ENCODE results near the gene CHMP1B.

Gene CHMP1B

DNA sequence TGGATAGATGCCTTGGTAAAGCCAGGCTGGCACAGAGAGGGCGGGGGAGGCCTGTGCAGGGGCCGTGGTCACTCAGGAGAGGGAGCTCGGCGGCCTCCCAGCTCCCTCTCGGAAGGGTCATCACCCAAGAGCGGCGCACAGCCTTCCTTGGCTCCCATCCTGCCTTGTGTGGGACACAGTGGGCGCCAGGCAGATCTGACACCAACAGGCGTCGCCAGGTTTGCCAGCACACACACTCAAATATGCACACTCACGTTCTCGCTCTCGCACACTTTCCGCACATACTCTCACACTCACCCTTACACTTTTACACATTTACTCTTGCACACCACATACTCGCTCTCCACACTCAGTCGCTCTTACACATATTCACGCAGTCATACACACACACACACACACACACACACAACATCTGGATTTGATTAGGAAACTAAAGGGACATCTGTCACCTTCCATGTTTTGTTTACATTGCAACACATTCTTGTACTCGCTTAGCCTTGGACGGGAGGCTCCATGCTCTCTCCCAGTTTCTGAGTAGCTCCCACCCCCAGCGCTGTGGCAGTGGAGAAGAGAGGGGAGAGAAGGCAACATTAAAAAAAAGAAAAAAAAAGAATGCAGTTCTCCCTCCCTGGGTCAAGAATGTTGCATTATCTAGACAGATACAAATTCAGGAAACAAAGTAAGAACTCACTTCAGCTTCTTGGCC, 10.5 kb downstream of the CHMP1B start:
- no peak overlapping the region for H3K9ac ChIP-seq (ENCODE audit: low read length)
- no peak overlapping the region for H3K4me3 ChIP-seq (ENCODE audit: low read length)
- H3K9me3 ChIP-seq (ENCODE audit: control insufficient read depth, low read length) = no peaks in the 10 kb centered on the region
- no peaks in the 10 kb centered on the region for H3K36me3 ChIP-seq (ENCODE audit: control insufficient read depth, insufficient read depth, low read length)
- H3K4me1 ChIP-seq (ENCODE audit: control insufficient read depth, insufficient read depth, low read length) = peaks cover 31% of the 10 kb centered on the region
- H3K27me3 ChIP-seq (ENCODE audit: control insufficient read depth, insufficient read depth, low read length) = no peaks in the 10 kb centered on the region

DNA sequence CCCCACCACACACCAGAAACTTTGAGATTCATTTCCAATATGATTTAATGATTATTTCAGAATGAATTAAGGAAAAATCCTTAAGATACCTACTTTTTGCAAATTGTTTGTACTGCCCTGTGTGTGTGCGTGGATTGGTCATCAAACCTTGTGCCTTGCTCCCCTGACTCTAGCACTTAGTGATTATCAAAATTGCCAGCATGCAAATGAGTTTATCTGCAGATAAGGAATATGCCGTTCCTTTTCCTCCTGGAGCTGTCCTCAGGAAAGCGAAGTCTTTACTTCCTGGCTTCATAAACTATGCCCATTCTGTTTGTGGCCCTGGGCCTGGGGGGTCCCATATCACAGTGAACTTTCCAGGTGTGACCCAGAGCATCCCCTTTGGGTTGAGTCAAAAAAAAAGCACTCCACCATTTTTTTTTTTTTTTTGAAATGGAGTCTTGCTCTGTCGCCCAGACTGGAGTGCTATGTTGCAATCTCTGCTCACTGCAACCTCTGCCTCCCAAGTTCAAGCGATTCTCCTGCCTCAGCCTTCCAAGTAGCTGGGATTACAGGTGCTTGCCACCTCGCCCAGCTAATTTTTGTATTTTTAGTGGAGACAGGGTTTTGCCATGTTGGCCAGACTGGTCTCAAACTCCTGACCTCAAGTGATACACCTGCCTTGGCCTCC, 11.4 kb downstream of the CHMP1B start:
- Histone ChIP-seq H3K9me3 (ENCODE audit: control insufficient read depth, low read length) (no peaks in the 10 kb centered on the region), H3K4me3 (ENCODE audit: low read length) (no peak overlapping the region), H3K27me3 (ENCODE audit: control insufficient read depth, insufficient read depth, low read length) (no peaks in the 10 kb centered on the region), H3K36me3 (ENCODE audit: control insufficient read depth, insufficient read depth, low read length) (no peaks in the 10 kb centered on the region), H3K4me1 (ENCODE audit: control insufficient read depth, insufficient read depth, low read length) (peaks cover 23% of the 10 kb centered on the region), H3K9ac (ENCODE audit: low read length) (no peak overlapping the region)

DNA sequence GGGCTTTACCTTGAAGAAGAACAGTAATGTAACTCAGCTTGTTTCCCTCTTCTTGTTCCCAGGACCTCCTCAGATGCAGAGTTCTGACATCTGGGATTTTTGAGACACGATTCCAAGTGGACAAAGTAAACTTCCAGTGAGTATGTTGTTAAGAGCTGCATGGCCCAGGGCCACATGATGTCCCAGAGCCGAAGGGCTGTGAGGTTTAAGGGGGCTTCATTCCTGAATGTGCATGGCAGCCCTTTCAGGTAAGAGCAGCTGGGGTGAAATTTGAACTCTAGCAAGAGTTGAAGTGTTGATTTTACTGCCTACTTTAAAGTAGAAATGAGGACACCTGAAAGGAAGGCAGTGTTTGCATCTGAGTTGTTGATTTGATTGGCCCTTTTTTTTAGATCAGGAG, 13.3 kb downstream of the CHMP1B start:
- no peaks in the 10 kb centered on the region for H3K36me3 ChIP-seq (ENCODE audit: control insufficient read depth, insufficient read depth, low read length)
- H3K9ac ChIP-seq (ENCODE audit: low read length) = no peak overlapping the region
- H3K4me3 ChIP-seq (ENCODE audit: low read length) = no peak overlapping the region
- H3K27me3 ChIP-seq (ENCODE audit: control insufficient read depth, insufficient read depth, low read length) = no peaks in the 10 kb centered on the region
- no peaks in the 10 kb centered on the region for H3K9me3 ChIP-seq (ENCODE audit: control insufficient read depth, low read length)
- peaks cover 19% of the 10 kb centered on the region for H3K4me1 ChIP-seq (ENCODE audit: control insufficient read depth, insufficient read depth, low read length)

DNA sequence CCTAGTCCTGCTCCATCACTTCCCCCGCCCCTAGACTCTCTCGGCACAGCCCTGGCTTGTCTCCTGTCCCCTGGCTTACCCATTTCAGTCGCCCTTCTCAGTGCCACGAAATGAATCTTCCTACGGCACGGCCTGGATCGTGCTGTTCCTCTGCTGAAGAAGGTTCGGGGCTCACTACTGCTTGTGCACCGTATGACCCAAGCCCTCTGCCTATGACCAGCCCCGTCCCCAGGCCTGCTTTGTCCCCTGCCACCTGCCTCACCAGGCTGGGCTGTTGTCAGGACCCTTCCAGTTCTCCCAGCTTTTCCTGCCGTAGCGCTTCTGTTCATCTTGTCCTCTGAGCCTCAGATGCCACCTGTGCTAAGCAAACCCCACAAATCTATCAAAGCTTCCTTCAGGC, 13.9 kb downstream of the CHMP1B start:
- Histone ChIP-seq H3K27me3 (ENCODE audit: control insufficient read depth, insufficient read depth, low read length) (no peaks in the 10 kb centered on the region), H3K4me3 (ENCODE audit: low read length) (no peak overlapping the region), H3K9me3 (ENCODE audit: control insufficient read depth, low read length) (no peaks in the 10 kb centered on the region), H3K9ac (ENCODE audit: low read length) (no peak overlapping the region), H3K36me3 (ENCODE audit: control insufficient read depth, insufficient read depth, low read length) (no peaks in the 10 kb centered on the region), H3K4me1 (ENCODE audit: control insufficient read depth, insufficient read depth, low read length) (peaks cover 13% of the 10 kb centered on the region)

DNA sequence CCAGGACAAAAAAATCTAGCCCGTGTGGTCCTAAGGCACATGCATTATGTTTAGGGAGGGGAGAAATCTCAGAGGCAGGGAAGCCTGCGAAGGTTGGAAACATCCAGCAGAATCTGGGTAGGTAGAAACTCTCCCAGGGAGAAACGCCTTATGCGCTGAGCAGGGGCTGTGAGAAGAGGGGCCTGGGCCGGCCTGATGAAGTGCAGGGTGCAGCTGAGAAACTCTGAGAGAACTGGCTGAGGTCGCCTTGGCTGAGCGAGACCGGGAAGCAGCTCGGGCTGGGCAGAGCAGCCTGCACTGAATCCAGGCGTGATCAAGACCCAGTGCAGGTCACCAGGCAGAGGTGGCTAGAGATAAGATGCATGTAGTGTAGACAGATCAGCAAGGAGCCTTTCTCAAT, 15.1 kb downstream of the CHMP1B start:
- H3K9ac ChIP-seq (ENCODE audit: low read length) = no peak overlapping the region

DNA sequence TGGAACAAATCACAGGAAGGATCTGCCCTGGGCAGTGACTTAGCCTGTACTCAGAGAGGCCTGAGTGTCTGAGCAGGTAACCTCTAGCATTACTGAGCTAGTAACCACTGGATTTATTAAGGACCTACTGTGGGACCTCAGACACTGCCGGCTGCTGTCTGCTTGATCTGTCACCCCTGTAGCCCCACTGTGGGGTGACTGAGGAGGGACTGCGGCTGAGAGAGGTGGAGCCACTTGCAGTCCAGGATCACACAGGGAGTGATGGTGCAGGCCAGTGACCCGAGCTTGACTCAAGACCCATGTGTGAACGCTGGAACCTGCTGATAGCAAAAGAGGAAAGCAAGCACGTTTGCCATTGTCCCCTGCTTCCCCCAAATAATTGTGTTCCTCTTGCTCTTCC, 15.6 kb downstream of the CHMP1B start:
- Histone ChIP-seq H3K9me3 (ENCODE audit: control insufficient read depth, low read length) (no peaks in the 10 kb centered on the region), H3K27me3 (ENCODE audit: control insufficient read depth, insufficient read depth, low read length) (no peaks in the 10 kb centered on the region), H3K9ac (ENCODE audit: low read length) (no peak overlapping the region), H3K36me3 (ENCODE audit: control insufficient read depth, insufficient read depth, low read length) (no peaks in the 10 kb centered on the region), H3K4me3 (ENCODE audit: low read length) (no peak overlapping the region), H3K4me1 (ENCODE audit: control insufficient read depth, insufficient read depth, low read length) (peaks cover 11% of the 10 kb centered on the region)

More for the DNA sequence above, 15.1 kb downstream of the CHMP1B start:
- Histone ChIP-seq H3K4me1 (ENCODE audit: control insufficient read depth, insufficient read depth, low read length) (peaks cover 12% of the 10 kb centered on the region), H3K9me3 (ENCODE audit: control insufficient read depth, low read length) (no peaks in the 10 kb centered on the region), H3K36me3 (ENCODE audit: control insufficient read depth, insufficient read depth, low read length) (no peaks in the 10 kb centered on the region), H3K27me3 (ENCODE audit: control insufficient read depth, insufficient read depth, low read length) (no peaks in the 10 kb centered on the region), H3K4me3 (ENCODE audit: low read length) (no peak overlapping the region)

DNA sequence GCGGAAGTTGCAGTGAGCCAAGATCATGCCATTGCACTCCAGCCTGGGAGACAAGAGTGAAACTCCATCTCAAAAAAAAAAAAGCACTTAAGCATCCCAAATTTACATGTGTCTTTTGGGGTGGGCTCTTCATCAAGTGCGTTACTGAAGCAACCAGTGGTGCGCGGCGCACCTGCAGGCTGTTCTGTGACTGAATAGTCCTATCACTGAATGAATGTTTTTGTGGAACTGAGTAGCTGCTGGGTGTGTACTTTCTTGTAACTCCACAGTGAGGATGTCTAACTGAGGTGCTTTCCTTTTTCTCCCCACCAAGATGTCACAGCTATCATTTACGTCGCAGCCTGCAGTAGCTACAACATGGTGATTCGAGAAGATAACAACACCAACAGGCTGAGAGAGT, 17.0 kb downstream of the CHMP1B start:
- no peaks in the 10 kb centered on the region for H3K36me3 ChIP-seq (ENCODE audit: control insufficient read depth, insufficient read depth, low read length)

DNA sequence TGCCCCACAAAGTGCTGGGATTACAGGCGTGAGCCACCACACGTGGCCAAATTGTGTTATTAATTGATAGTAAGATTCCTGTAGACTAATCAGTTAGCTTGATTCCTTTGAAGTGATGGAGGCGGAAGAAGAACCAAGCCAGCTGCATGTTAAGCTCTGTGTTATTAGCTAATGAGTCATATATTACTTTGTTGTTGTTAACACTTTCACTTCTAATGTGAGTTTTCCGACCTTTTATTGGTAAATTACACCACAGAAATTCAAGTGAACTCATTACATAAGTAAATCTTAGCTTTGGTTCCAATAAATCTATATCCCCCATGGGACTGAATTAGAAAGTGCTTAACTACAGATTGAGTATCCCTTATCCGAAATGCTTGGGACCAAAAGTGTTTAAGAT, 20.3 kb downstream of the CHMP1B start:
- no peaks in the 10 kb centered on the region for H3K27me3 ChIP-seq (ENCODE audit: control insufficient read depth, insufficient read depth, low read length)
- H3K4me1 ChIP-seq (ENCODE audit: control insufficient read depth, insufficient read depth, low read length) = peaks cover 4% of the 10 kb centered on the region
- H3K36me3 ChIP-seq (ENCODE audit: control insufficient read depth, insufficient read depth, low read length) = no peaks in the 10 kb centered on the region

More for the DNA sequence above, 17.0 kb downstream of the CHMP1B start:
- H3K9ac ChIP-seq (ENCODE audit: low read length) = no peak overlapping the region
- H3K9me3 ChIP-seq (ENCODE audit: control insufficient read depth, low read length) = no peaks in the 10 kb centered on the region
- H3K27me3 ChIP-seq (ENCODE audit: control insufficient read depth, insufficient read depth, low read length) = no peaks in the 10 kb centered on the region
- H3K4me3 ChIP-seq (ENCODE audit: low read length) = no peak overlapping the region
- peaks cover 4% of the 10 kb centered on the region for H3K4me1 ChIP-seq (ENCODE audit: control insufficient read depth, insufficient read depth, low read length)

DNA sequence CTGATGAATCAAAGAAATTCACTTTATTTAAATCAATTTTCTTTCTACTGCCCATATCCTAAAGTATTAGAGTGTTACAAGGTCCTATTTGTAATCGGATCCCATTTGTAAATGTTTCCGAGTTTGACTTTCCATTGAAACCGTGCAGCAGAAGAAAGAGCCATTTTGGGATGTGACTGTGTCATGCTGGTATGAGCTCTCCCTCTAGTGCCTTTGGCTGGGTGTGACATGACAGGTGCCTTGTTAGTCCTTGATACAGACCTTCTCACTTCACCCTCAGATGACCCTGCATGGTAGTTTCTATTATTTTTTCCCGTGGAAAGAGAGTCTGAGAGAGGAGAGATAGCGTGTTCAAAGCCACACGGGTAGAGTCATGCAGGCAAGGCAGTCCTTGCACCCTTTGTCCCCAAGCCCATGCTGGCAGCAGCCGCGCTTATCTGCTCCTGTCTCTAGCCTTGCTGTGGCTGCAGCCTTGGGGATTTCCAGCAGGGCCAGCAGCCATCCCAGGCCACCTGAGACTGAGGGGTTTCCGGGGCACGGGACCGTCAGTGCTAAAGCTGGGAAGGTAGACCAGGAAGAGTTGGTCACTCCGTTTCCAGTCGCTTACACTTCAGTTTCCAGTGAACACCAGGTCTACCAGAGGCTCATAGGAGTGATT, 21.4 kb downstream of the CHMP1B start:
- no peak overlapping the region for H3K9ac ChIP-seq (ENCODE audit: low read length)
- H3K9me3 ChIP-seq (ENCODE audit: control insufficient read depth, low read length) = no peaks in the 10 kb centered on the region
- peaks cover 4% of the 10 kb centered on the region for H3K4me1 ChIP-seq (ENCODE audit: control insufficient read depth, insufficient read depth, low read length)
- no peaks in the 10 kb centered on the region for H3K36me3 ChIP-seq (ENCODE audit: control insufficient read depth, insufficient read depth, low read length)
- no peaks in the 10 kb centered on the region for H3K27me3 ChIP-seq (ENCODE audit: control insufficient read depth, insufficient read depth, low read length)
- no peak overlapping the region for H3K4me3 ChIP-seq (ENCODE audit: low read length)

More for the DNA sequence above, 20.3 kb downstream of the CHMP1B start:
- no peak overlapping the region for H3K9ac ChIP-seq (ENCODE audit: low read length)
- no peak overlapping the region for H3K4me3 ChIP-seq (ENCODE audit: low read length)
- H3K9me3 ChIP-seq (ENCODE audit: control insufficient read depth, low read length) = no peaks in the 10 kb centered on the region

DNA sequence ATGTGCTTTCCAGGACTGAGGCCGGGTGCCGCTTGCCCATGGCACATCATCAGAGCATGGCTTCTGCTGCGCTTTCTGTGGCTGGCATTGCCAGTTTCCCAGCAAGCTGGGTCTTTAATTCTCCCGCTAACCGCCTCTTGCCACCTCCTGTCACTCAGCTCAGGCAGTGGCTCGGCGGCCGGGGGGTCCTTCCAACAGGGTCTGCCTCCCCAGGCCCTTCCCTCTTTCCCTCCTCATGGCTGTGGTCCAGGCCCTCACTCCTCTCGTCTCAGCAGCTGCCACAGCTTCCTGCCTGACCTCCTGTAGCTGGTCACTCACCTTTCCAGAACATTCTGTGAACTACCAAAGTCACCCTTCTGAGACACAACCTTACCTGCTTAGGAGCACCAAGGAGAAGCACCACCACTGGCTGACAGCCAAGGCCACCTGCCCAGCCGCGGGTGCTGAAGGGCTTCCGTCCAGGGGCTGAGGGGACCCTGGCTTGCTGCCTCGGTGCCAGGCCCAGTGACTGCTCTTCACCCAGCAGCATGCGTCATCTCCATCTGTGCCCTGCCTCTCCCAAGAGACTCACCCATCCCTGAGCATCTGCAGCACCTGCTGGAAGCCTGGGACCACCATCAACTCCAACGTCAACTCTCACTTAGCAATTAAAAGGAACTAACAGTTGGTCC, 22.6 kb downstream of the CHMP1B start:
- Histone ChIP-seq H3K9me3 (ENCODE audit: control insufficient read depth, low read length) (no peaks in the 10 kb centered on the region), H3K4me1 (ENCODE audit: control insufficient read depth, insufficient read depth, low read length) (peaks cover 4% of the 10 kb centered on the region), H3K9ac (ENCODE audit: low read length) (no peak overlapping the region), H3K27me3 (ENCODE audit: control insufficient read depth, insufficient read depth, low read length) (no peaks in the 10 kb centered on the region), H3K4me3 (ENCODE audit: low read length) (no peak overlapping the region), H3K36me3 (ENCODE audit: control insufficient read depth, insufficient read depth, low read length) (no peaks in the 10 kb centered on the region)

DNA sequence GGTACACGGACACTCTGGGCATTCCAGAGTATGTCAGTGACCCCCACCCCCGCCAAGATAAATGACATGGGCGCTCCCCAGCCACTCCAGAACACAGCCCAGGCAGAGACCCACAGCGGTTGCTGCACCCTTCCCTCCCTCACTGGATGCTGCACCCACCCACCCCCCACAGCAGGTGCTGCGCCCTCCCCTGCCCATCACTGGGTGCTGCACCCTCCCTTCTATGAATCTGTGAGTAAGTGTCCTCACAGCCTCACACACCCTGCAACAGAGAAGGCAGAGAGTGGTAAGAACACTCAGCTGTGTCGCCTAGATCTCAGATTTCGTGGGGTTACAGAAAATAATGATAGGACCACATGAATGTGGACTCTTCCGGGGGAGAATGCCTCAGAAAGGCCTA, 23.5 kb downstream of the CHMP1B start:
- no peak overlapping the region for H3K4me3 ChIP-seq (ENCODE audit: low read length)
- no peaks in the 10 kb centered on the region for H3K36me3 ChIP-seq (ENCODE audit: control insufficient read depth, insufficient read depth, low read length)
- H3K9me3 ChIP-seq (ENCODE audit: control insufficient read depth, low read length) = no peaks in the 10 kb centered on the region
- H3K27me3 ChIP-seq (ENCODE audit: control insufficient read depth, insufficient read depth, low read length) = no peaks in the 10 kb centered on the region
- no peak overlapping the region for H3K9ac ChIP-seq (ENCODE audit: low read length)
- H3K4me1 ChIP-seq (ENCODE audit: control insufficient read depth, insufficient read depth, low read length) = peaks cover 4% of the 10 kb centered on the region
